Measurements from ENCODE around the gene SLC13A1.

- TF ChIP-seq, protein P1, sequence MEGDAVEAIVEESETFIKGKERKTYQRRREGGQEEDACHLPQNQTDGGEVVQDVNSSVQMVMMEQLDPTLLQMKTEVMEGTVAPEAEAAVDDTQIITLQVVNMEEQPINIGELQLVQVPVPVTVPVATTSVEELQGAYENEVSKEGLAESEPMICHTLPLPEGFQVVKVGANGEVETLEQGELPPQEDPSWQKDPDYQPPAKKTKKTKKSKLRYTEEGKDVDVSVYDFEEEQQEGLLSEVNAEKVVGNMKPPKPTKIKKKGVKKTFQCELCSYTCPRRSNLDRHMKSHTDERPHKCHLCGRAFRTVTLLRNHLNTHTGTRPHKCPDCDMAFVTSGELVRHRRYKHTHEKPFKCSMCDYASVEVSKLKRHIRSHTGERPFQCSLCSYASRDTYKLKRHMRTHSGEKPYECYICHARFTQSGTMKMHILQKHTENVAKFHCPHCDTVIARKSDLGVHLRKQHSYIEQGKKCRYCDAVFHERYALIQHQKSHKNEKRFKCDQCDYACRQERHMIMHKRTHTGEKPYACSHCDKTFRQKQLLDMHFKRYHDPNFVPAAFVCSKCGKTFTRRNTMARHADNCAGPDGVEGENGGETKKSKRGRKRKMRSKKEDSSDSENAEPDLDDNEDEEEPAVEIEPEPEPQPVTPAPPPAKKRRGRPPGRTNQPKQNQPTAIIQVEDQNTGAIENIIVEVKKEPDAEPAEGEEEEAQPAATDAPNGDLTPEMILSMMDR (IDR thresholded peaks at IDR 0.05), result no peak
- TF ChIP-seq POLR2A (IDR thresholded peaks at IDR 0.05), result no peak
Observed at GRCh38 chr7:123169065-123169464, 30.7 kb downstream of the SLC13A1 start.

Measured in body of pancreas (tissue), 4 donors.